ENCODE data around the gene CLEC20A.

Gene CLEC20A

GRCh38 chr1:178464566-178464965 is 32.2 kb downstream of the CLEC20A start:
- no peak for TF ChIP-seq CTCF (IDR thresholded peaks at IDR 0.05; ENCODE audit: low read depth, low read length, missing control alignments)
- no peak for DNase-seq (ENCODE audit: low read depth)
- H3K4me3 ChIP-seq (ENCODE audit: low read depth, low read length), result no peak overlapping the region

GRCh38 chr1:178464141-178464540 is 32.6 kb downstream of the CLEC20A start:
- TF ChIP-seq CTCF (IDR thresholded peaks at IDR 0.05; ENCODE audit: low read depth, low read length, missing control alignments), result no peak
- no peak overlapping the region for H3K4me3 ChIP-seq (ENCODE audit: low read depth, low read length)
- no peak for DNase-seq (ENCODE audit: low read depth)

DNA sequence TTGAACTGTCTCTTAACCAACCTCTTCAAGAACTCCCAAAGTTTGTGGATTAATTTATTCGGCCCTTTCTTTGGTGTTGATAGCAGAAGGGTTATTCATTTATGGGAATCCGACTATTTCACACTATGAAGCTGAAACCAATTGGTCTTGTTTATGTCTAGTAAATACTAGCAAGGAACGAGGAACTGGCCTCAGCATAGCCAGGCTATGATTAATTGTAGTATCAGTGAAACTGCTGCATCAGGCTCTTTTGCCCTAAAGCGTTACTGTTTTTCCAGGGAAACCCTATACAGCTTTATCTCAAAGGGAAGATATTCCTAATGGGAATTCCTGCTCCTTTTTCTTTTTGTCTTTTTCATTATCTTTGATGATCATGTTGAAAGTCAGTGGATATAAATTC is 35.1 kb downstream of the CLEC20A start:
- no peak for TF ChIP-seq CTCF (IDR thresholded peaks at IDR 0.05; ENCODE audit: low read depth, low read length, missing control alignments)
- H3K4me3 ChIP-seq (ENCODE audit: low read depth, low read length), result no peak overlapping the region
- DNase-seq (ENCODE audit: low read depth), result no peak

GRCh38 chr1:178461104-178461503 is 35.7 kb downstream of the CLEC20A start:
- no peak for DNase-seq (ENCODE audit: low read depth)
- H3K4me3 ChIP-seq (ENCODE audit: low read depth, low read length), result no peak overlapping the region
- TF ChIP-seq CTCF (IDR thresholded peaks at IDR 0.05; ENCODE audit: low read depth, low read length, missing control alignments), result no peak

DNA sequence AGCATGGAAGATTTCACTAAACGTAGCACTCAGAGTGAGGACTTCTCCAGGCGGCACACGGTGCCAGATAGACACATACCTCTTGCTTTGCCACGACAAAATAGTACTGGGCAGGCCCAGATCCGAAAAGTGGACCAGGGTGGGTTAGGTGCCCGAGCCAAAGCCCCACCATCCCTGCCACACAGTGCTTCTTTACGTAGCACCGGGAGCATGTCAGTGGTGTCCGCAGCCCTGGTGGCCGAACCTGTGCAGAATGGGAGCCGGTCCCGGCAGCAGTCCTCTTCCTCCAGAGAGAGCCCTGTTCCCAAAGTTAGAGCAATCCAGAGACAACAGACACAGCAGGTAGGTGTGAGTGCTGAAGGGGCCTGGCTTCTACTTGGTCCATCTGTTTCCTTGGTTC is 38.6 kb downstream of the CLEC20A start:
- DNase-seq (ENCODE audit: low read depth), result no peak
- no peak for TF ChIP-seq CTCF (IDR thresholded peaks at IDR 0.05; ENCODE audit: low read depth, low read length, missing control alignments)
- H3K4me3 ChIP-seq (ENCODE audit: low read depth, low read length), result no peak overlapping the region

DNA sequence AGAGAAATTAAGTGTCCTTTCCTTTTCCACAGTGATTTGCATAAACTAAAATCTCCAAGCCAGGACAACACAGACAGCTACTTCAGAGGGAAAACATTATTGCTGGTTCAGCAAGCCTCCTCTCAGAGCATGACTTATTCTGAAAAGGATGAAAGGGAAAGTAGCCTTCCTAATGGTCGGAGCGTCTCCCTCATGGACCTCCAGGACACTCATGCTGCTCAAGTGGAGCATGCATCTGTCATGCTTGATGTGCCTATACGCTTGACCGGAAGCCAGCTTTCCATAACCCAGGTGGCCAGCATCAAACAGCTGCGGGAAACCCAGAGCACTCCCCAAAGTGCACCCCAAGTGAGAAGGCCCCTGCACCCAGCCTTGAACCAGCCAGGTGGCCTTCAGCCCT is 39.1 kb downstream of the CLEC20A start:
- no peak for DNase-seq (ENCODE audit: low read depth)
- no peak overlapping the region for H3K4me3 ChIP-seq (ENCODE audit: low read depth, low read length)
- TF ChIP-seq CTCF (IDR thresholded peaks at IDR 0.05; ENCODE audit: low read depth, low read length, missing control alignments), result no peak

DNA sequence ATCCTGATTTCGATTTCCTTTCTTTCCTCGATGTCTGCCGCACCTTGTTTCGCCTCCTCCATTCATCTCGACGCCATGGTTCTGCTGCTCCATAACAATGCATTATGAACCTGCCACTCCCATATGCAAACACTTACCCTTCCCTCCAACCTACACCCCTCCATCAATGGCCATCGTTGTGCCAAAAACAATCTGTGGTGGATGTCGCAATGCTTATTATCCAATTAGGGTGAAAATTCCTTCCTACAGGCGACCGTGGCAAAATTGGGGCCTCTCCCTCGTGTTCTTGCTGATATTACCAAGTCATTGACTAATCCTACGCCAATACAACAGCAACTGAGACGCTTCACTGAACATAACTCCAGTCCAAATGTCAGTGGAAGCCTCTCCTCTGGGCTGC is 40.3 kb downstream of the CLEC20A start:
- H3K4me3 ChIP-seq (ENCODE audit: low read depth, low read length), result no peak overlapping the region
- no peak for TF ChIP-seq CTCF (IDR thresholded peaks at IDR 0.05; ENCODE audit: low read depth, low read length, missing control alignments)
- no peak for DNase-seq (ENCODE audit: low read depth)

Measured in GM12864 (cell line).